Measurements from ENCODE around the gene FAM219A.

DNA sequence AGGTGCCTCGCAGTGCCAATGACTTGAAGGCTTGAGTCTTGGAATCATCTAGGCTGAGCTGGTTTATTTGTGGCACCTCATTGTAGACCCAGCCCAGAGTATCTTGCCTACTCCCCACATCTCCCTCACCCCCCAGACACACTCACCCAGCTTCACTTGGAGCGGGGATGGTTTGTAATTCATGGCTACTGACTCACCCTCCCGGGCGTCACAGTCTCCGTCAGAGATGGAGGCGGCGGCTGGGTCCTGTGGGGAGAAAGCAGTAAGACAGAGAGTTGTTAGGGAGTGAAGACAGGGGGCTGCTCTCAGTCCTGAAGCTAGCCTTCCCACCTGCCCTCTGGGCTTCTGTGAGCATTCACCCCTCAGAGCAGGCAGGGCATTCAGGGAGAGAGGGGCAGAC lies 52.7 kb downstream of the FAM219A start:
- TF ChIP-seq TARDBP (IDR thresholded peaks at IDR 0.05) (no peak), ARNT (IDR thresholded peaks at IDR 0.05) (no peak), SP1 (IDR thresholded peaks at IDR 0.05) (no peak), NFRKB (IDR thresholded peaks at IDR 0.05) (no peak), ZNF384 (IDR thresholded peaks at IDR 0.05) (no peak), ELF4 (IDR thresholded peaks at IDR 0.05) (no peak), LEF1 (IDR thresholded peaks at IDR 0.05; ENCODE audit: borderline replicate concordance) (no peak), FOXK2 (IDR thresholded peaks at IDR 0.05) (no peak), FOXM1 (IDR thresholded peaks at IDR 0.05; ENCODE audit: borderline replicate concordance) (no peak), CTBP1 (IDR thresholded peaks at IDR 0.05; ENCODE audit: borderline replicate concordance) (no peak), SUZ12 (IDR thresholded peaks at IDR 0.05) (no peak), BHLHE40 (IDR thresholded peaks at IDR 0.05; ENCODE audit: borderline replicate concordance) (no peak)
- TF ChIP-seq, protein P1, sequence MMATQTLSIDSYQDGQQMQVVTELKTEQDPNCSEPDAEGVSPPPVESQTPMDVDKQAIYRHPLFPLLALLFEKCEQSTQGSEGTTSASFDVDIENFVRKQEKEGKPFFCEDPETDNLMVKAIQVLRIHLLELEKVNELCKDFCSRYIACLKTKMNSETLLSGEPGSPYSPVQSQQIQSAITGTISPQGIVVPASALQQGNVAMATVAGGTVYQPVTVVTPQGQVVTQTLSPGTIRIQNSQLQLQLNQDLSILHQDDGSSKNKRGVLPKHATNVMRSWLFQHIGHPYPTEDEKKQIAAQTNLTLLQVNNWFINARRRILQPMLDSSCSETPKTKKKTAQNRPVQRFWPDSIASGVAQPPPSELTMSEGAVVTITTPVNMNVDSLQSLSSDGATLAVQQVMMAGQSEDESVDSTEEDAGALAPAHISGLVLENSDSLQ (IDR thresholded peaks at IDR 0.05) = no peak
